ENCODE measurements around the gene LMX1A.

The LMX1A gene

GRCh38 chr1:165300400-165300903 is 56.1 kb downstream of the LMX1A start:
- Histone ChIP-seq H3K4me3 (ENCODE audit: insufficient read depth, low read depth, low read length, poor library complexity, severe bottlenecking) (no peak overlapping the region), H3K27ac (ENCODE audit: insufficient read depth, low read length, poor library complexity, severe bottlenecking) (no peak overlapping the region), H3K27me3 (replicated peaks; ENCODE audit: control insufficient read depth, insufficient read depth, low read length, poor library complexity, severe bottlenecking) (no peaks in the 10 kb centered on the region), H3K9me3 (ENCODE audit: control insufficient read depth, low read length) (no peaks in the 10 kb centered on the region), H3K4me1 (ENCODE audit: control insufficient read depth, insufficient read depth, low read length, poor library complexity, severe bottlenecking) (no peaks in the 10 kb centered on the region), H3K36me3 (ENCODE audit: control insufficient read depth, insufficient read depth, low read length) (no peaks in the 10 kb centered on the region)
- DNase-seq, result no peak

- no peaks in the 10 kb centered on the region for H3K9me3 ChIP-seq (ENCODE audit: control insufficient read depth, low read length)
- H3K4me1 ChIP-seq (ENCODE audit: control insufficient read depth, insufficient read depth, low read length, poor library complexity, severe bottlenecking), result no peaks in the 10 kb centered on the region
- H3K4me3 ChIP-seq (ENCODE audit: insufficient read depth, low read depth, low read length, poor library complexity, severe bottlenecking), result no peak overlapping the region
- H3K36me3 ChIP-seq (ENCODE audit: control insufficient read depth, insufficient read depth, low read length), result no peaks in the 10 kb centered on the region
- no peak overlapping the region for H3K27ac ChIP-seq (ENCODE audit: insufficient read depth, low read length, poor library complexity, severe bottlenecking)
- no peak for DNase-seq
- H3K27me3 ChIP-seq (replicated peaks; ENCODE audit: control insufficient read depth, insufficient read depth, low read length, poor library complexity, severe bottlenecking), result no peaks in the 10 kb centered on the region
These were observed 58.2 kb downstream of the LMX1A start for GRCh38 chr1:165298203-165298820.

- H3K36me3 ChIP-seq (ENCODE audit: control insufficient read depth, insufficient read depth, low read length), result no peaks in the 10 kb centered on the region
- DNase-seq, result no peak
- no peaks in the 10 kb centered on the region for H3K4me1 ChIP-seq (ENCODE audit: control insufficient read depth, insufficient read depth, low read length, poor library complexity, severe bottlenecking)
- H3K4me3 ChIP-seq (ENCODE audit: insufficient read depth, low read depth, low read length, poor library complexity, severe bottlenecking), result no peak overlapping the region
- no peaks in the 10 kb centered on the region for H3K27me3 ChIP-seq (replicated peaks; ENCODE audit: control insufficient read depth, insufficient read depth, low read length, poor library complexity, severe bottlenecking)
- no peak overlapping the region for H3K27ac ChIP-seq (ENCODE audit: insufficient read depth, low read length, poor library complexity, severe bottlenecking)
- H3K9me3 ChIP-seq (ENCODE audit: control insufficient read depth, low read length), result no peaks in the 10 kb centered on the region
These were observed 60.3 kb downstream of the LMX1A start for GRCh38 chr1:165296205-165296604.

GRCh38 chr1:165290148-165290547 is 66.4 kb downstream of the LMX1A start:
- Histone ChIP-seq H3K27ac (ENCODE audit: insufficient read depth, low read length, poor library complexity, severe bottlenecking) (no peak overlapping the region), H3K36me3 (ENCODE audit: control insufficient read depth, insufficient read depth, low read length) (no peaks in the 10 kb centered on the region), H3K4me3 (ENCODE audit: insufficient read depth, low read depth, low read length, poor library complexity, severe bottlenecking) (no peak overlapping the region), H3K27me3 (replicated peaks; ENCODE audit: control insufficient read depth, insufficient read depth, low read length, poor library complexity, severe bottlenecking) (no peaks in the 10 kb centered on the region), H3K4me1 (ENCODE audit: control insufficient read depth, insufficient read depth, low read length, poor library complexity, severe bottlenecking) (no peaks in the 10 kb centered on the region), H3K9me3 (ENCODE audit: control insufficient read depth, low read length) (no peaks in the 10 kb centered on the region)
- no peak for DNase-seq

- Histone ChIP-seq H3K9me3 (ENCODE audit: control insufficient read depth, low read length) (no peaks in the 10 kb centered on the region), H3K27me3 (replicated peaks; ENCODE audit: control insufficient read depth, insufficient read depth, low read length, poor library complexity, severe bottlenecking) (no peaks in the 10 kb centered on the region), H3K27ac (ENCODE audit: insufficient read depth, low read length, poor library complexity, severe bottlenecking) (no peak overlapping the region), H3K4me3 (ENCODE audit: insufficient read depth, low read depth, low read length, poor library complexity, severe bottlenecking) (no peak overlapping the region), H3K4me1 (ENCODE audit: control insufficient read depth, insufficient read depth, low read length, poor library complexity, severe bottlenecking) (no peaks in the 10 kb centered on the region), H3K36me3 (ENCODE audit: control insufficient read depth, insufficient read depth, low read length) (no peaks in the 10 kb centered on the region)
- DNase-seq, result no peak
These were observed 67.0 kb downstream of the LMX1A start for GRCh38 chr1:165289556-165289955.

GRCh38 chr1:165288350-165289120 is 68.0 kb downstream of the LMX1A start:
- H3K9me3 ChIP-seq (ENCODE audit: control insufficient read depth, low read length), result no peaks in the 10 kb centered on the region
- no peaks in the 10 kb centered on the region for H3K36me3 ChIP-seq (ENCODE audit: control insufficient read depth, insufficient read depth, low read length)
- H3K4me3 ChIP-seq (ENCODE audit: insufficient read depth, low read depth, low read length, poor library complexity, severe bottlenecking), result no peak overlapping the region
- no peak overlapping the region for H3K27ac ChIP-seq (ENCODE audit: insufficient read depth, low read length, poor library complexity, severe bottlenecking)
- no peaks in the 10 kb centered on the region for H3K4me1 ChIP-seq (ENCODE audit: control insufficient read depth, insufficient read depth, low read length, poor library complexity, severe bottlenecking)
- no peaks in the 10 kb centered on the region for H3K27me3 ChIP-seq (replicated peaks; ENCODE audit: control insufficient read depth, insufficient read depth, low read length, poor library complexity, severe bottlenecking)
- no peak for DNase-seq

- H3K36me3 ChIP-seq (ENCODE audit: control insufficient read depth, insufficient read depth, low read length), result no peaks in the 10 kb centered on the region
These were observed 68.7 kb downstream of the LMX1A start for GRCh38 chr1:165287781-165288180.

GRCh38 chr1:165287329-165287728 is 69.2 kb downstream of the LMX1A start:
- H3K4me1 ChIP-seq (ENCODE audit: control insufficient read depth, insufficient read depth, low read length, poor library complexity, severe bottlenecking), result no peaks in the 10 kb centered on the region
- no peaks in the 10 kb centered on the region for H3K27me3 ChIP-seq (replicated peaks; ENCODE audit: control insufficient read depth, insufficient read depth, low read length, poor library complexity, severe bottlenecking)
- no peak overlapping the region for H3K4me3 ChIP-seq (ENCODE audit: insufficient read depth, low read depth, low read length, poor library complexity, severe bottlenecking)
- H3K9me3 ChIP-seq (ENCODE audit: control insufficient read depth, low read length), result no peaks in the 10 kb centered on the region
- DNase-seq, result no peak
- no peak overlapping the region for H3K27ac ChIP-seq (ENCODE audit: insufficient read depth, low read length, poor library complexity, severe bottlenecking)
- no peaks in the 10 kb centered on the region for H3K36me3 ChIP-seq (ENCODE audit: control insufficient read depth, insufficient read depth, low read length)

More at GRCh38 chr1:165287781-165288180, 68.7 kb downstream of the LMX1A start:
- H3K9me3 ChIP-seq (ENCODE audit: control insufficient read depth, low read length), result no peaks in the 10 kb centered on the region
- DNase-seq, result no peak
- no peaks in the 10 kb centered on the region for H3K27me3 ChIP-seq (replicated peaks; ENCODE audit: control insufficient read depth, insufficient read depth, low read length, poor library complexity, severe bottlenecking)
- H3K27ac ChIP-seq (ENCODE audit: insufficient read depth, low read length, poor library complexity, severe bottlenecking), result no peak overlapping the region
- no peak overlapping the region for H3K4me3 ChIP-seq (ENCODE audit: insufficient read depth, low read depth, low read length, poor library complexity, severe bottlenecking)
- no peaks in the 10 kb centered on the region for H3K4me1 ChIP-seq (ENCODE audit: control insufficient read depth, insufficient read depth, low read length, poor library complexity, severe bottlenecking)

- H3K9me3 ChIP-seq (ENCODE audit: control insufficient read depth, low read length), result no peaks in the 10 kb centered on the region
- no peak overlapping the region for H3K27ac ChIP-seq (ENCODE audit: insufficient read depth, low read length, poor library complexity, severe bottlenecking)
- DNase-seq, result no peak
- H3K4me1 ChIP-seq (ENCODE audit: control insufficient read depth, insufficient read depth, low read length, poor library complexity, severe bottlenecking), result no peaks in the 10 kb centered on the region
- H3K4me3 ChIP-seq (ENCODE audit: insufficient read depth, low read depth, low read length, poor library complexity, severe bottlenecking), result no peak overlapping the region
- no peaks in the 10 kb centered on the region for H3K36me3 ChIP-seq (ENCODE audit: control insufficient read depth, insufficient read depth, low read length)
- no peaks in the 10 kb centered on the region for H3K27me3 ChIP-seq (replicated peaks; ENCODE audit: control insufficient read depth, insufficient read depth, low read length, poor library complexity, severe bottlenecking)
These were observed 72.1 kb downstream of the LMX1A start for GRCh38 chr1:165284454-165284853.

GRCh38 chr1:165281207-165281901 is 75.2 kb downstream of the LMX1A start:
- H3K9me3 ChIP-seq (ENCODE audit: control insufficient read depth, low read length), result no peaks in the 10 kb centered on the region
- no peaks in the 10 kb centered on the region for H3K36me3 ChIP-seq (ENCODE audit: control insufficient read depth, insufficient read depth, low read length)
- no peak overlapping the region for H3K27ac ChIP-seq (ENCODE audit: insufficient read depth, low read length, poor library complexity, severe bottlenecking)
- no peak overlapping the region for H3K4me3 ChIP-seq (ENCODE audit: insufficient read depth, low read depth, low read length, poor library complexity, severe bottlenecking)
- no peaks in the 10 kb centered on the region for H3K27me3 ChIP-seq (replicated peaks; ENCODE audit: control insufficient read depth, insufficient read depth, low read length, poor library complexity, severe bottlenecking)
- DNase-seq, result no peak
- no peaks in the 10 kb centered on the region for H3K4me1 ChIP-seq (ENCODE audit: control insufficient read depth, insufficient read depth, low read length, poor library complexity, severe bottlenecking)

All from effector memory CD4-positive, alpha-beta T cell (primary cell).